NCI-H2227 (cell line): Measurements from ENCODE around the gene PKNOX2.

Source experiments
- DNase-seq: peaks from one replicate; lab custom pipeline; 2025; ENCODE audit not compliant: unreplicated experiment; lab: John Stamatoyannopoulos, UW

The PKNOX2 gene

DNA sequence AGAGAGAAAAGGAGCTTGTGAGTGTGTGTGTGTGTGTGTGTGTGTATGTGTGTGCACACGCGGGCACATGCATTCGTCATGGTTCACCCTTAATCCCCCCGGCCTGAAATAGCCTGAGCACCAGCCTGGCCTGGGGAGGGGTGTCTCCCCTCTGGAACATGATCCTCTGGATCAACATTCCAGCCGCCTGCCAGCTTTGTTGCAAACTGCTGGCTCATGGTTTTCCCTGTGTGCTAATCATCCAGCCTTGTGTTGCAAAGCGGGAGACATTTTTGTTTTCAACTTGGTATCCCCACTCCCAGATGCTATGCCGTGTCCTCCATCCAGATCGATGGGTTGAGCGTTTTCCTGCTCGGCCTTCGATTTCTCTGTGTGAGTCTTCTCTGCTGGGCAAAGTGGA lies 237.2 kb downstream of the PKNOX2 start:
- no peak for DNase-seq

DNA sequence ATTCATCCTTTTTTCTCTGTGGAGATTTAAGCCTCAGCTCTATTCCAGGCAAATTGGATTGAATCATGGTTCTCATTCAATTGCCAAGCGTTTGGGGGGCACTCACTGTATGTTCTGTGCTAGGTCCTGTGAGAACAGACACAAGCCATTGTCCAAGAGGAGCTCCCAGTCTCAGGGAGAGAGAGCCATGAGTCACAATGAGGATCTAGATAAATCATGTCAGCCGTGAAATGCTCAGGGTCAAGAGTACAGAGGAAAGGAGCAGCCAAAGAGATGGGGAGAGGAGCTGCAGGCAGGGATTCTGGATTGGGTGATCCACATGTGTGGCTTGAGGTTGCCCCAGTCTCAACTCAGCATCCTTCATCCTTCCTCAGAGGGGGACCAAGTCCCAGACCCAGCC lies 237.9 kb downstream of the PKNOX2 start:
- DNase-seq = no peak

- DNase-seq = no peak
Observed at GRCh38 chr11:125404157-125404810, 239.7 kb downstream of the PKNOX2 start.

GRCh38 chr11:125404811-125405790 lies 240.6 kb downstream of the PKNOX2 start:
- peak; percentile 41 for DNase-seq

DNA sequence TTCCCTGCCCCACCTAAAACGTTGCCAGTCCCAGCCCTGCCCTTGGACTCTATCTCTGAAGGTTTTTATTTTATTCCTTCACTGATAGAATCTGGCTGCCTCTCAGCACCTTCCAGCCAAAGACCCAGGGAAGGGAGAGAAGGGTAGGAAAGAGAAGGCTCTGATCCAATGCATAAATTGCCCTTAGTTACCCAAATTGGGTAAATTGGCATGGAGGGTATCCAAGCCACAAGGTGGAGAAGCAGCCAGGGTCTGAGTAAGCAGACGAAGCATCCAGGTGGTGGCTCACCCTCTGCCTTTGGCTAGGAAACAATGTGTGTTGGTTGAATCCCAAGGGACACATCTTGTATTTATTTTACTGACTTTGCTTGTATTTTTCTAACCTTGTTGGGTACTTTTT lies 242.5 kb downstream of the PKNOX2 start:
- no peak for DNase-seq

GRCh38 chr11:125408311-125408711 lies 243.8 kb downstream of the PKNOX2 start:
- DNase-seq = no peak

GRCh38 chr11:125410091-125410490 lies 245.5 kb downstream of the PKNOX2 start:
- DNase-seq = no peak

- no peak for DNase-seq
Observed at GRCh38 chr11:125412177-125412496, 247.6 kb downstream of the PKNOX2 start.

GRCh38 chr11:125412509-125412908 lies 248.0 kb downstream of the PKNOX2 start:
- DNase-seq = no peak

- no peak for DNase-seq
Observed at GRCh38 chr11:125413226-125413625, 248.7 kb downstream of the PKNOX2 start.

GRCh38 chr11:125414121-125414520 lies 249.6 kb downstream of the PKNOX2 start:
- DNase-seq = no peak

DNA sequence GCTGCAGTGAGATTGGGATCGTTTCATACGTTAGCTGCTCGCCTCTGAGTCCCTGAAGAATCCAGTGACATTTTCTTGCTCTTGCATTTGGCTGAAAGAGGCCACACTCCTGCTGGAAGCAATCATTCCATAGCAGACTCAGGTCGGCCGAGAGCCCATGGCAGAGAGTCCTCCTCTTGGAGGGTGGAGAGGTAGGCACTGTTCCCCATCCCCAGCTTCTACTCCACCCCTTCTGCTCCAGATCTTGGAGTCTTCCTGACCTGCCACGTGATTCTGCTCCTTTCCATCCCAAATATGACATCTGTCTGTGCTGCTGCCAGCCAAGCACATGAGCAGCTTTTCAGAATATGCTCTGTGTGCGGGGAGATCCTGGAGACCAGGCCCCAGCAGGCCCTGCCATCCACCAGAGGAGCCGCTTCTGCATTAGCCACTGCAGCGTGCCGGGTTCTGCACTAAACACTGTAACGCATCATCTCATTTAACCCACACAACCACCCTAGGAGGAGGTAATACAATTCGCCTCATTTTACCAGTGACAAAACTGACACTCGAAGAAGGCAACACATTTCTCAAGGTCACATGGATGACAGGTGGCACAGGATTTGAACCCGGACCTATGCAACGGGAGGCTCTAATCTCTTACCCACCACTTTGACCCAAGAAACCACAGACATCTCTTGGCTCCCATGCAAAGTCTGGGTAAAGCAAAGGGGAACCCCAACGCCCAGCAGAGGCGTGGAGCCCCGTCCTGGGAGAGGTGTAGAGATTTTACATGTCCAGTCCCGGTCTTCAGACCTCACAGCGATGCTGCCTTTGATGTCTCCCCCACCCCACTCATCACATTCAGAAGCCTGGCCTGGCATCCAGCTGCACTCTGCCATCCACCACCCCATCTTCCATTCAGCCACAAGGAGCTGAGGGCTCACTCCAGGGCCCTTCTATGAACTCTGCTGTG lies 252.7 kb downstream of the PKNOX2 start:
- no peak for DNase-seq

- no peak for DNase-seq
Observed at GRCh38 chr11:125418396-125418795, 253.8 kb downstream of the PKNOX2 start.

- no peak for DNase-seq
Observed at GRCh38 chr11:125422681-125423080, 258.1 kb downstream of the PKNOX2 start.

DNA sequence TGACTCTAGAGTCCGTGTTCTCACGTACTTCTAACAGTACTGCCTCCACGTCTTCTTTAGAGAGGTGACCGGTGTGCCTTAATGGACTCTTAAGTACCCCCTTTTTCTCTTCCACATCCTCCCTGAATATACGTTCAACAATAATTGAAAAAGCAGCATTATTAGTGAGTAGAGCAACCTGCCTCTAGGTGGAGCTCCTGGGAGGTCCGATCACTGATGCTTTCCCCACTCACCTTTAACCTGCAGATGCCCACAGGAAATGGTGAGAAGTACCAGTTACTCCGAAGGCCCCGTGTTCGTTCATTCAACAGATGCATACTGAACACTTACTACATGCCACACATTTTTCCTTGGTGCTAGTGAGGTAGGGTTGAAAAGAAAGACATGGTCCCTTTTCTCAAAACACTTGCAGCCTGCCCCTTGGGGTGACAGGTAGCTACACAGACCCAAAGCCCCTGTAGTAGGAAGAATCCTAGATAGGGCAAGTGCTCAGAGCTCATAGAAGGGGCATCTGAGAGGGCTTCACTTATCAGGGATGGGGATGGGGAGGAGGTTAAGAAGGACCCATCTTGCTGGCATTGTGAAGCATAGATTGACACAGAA lies 258.8 kb downstream of the PKNOX2 start:
- no peak for DNase-seq

GRCh38 chr11:125425601-125426000 lies 261.1 kb downstream of the PKNOX2 start:
- no peak for DNase-seq

DNA sequence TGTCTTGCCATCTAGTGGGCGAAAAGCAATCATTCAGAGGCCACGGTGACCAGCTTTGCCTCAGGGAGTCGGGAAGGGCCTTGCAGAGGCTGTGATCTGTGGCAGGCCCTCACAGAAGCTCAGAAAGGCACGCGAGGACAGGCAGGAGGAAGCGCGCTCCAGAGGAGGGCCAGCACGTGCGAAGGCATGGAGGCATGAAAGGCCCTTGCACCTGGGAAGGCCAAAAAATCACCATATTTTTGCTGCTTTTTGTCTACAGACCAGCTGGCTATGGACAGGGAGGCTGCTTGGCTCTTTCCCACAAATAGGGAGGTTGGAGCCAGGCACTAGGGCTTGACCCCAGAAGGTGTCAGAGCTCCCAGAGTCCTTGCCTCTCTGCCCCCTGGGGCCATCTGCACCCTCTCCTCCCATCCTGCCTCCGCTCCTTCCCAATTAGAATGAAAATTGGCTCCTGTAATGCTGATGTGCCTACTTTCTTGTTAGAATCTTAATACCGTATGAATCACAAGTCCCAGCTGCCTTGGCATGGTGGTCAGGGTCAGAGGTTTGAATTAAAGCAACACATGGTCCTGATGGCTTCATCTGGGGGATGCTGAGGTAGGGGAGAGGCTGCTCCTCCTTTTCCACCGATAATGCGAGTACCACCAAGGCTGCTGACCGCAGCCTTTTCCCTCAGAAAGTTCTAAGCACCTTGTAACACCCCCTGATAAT lies 262.4 kb downstream of the PKNOX2 start:
- DNase-seq = no peak

GRCh38 chr11:125428486-125429173 lies 264.1 kb downstream of the PKNOX2 start:
- no peak for DNase-seq

GRCh38 chr11:125429174-125429707 lies 264.7 kb downstream of the PKNOX2 start:
- DNase-seq = peak; percentile 80
